Measurements from ENCODE around the gene MAML1.

The MAML1 gene

DNA sequence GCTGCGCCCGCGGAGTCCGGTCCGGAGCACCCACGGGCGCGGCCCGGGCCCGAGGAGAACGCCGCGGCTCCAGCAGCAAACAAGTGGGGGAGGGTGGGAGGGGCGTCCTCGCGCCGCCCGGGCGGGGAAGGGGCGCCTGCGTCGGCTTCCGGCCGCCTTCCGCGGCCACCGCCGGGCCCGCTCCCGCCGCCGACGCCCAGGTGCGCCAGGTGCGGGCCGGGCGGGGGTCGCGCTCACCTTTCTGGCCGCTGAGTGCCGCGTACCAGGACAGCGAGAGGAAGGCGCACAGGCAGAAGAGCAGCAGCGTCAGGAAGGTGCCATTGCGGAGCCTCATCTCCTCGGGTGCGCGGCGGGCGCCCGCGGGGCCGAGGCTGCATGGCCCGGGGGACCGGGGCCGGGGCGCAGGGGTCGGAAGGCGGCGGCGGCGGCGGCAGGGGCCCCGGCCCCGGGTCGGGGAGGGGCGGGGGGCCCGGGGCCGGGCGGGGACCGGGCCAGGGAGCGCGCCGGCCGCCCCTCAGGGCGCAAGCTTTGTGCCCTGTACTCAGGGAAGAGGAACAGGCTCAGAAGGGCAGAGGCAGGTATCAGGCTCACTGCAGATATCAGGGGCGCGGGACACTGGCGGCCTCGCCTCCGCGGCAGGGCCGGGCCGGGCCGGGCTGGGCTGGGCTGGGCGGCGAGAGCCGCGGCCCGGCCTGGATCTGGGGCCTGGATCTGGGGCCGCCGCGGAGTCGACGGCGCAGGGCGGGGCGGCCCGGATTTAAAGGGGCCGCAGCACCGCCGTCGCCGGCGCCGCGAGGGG is 73.8 kb downstream of the MAML1 start, which contains the start of gene MGAT4B:
MGAT4B (minus strand) TSS at position 617 of the 799 bp plus-strand sequence; CDS start at position 334, 283 bp downstream.
- Histone ChIP-seq H2AFZ (ENCODE audit: low read depth) (peak within 1 kb of the TSS; percentile 18; the same call in 1 of the 2 replicates), H3K4me2 (no peak within 1 kb of the TSS), H4K20me1 (ENCODE audit: insufficient read depth) (no peaks in the 10 kb centered on the region), H3K27ac (no peak within 1 kb of the TSS; the same call in 1 of the 2 replicates), H3K36me3 (ENCODE audit: insufficient read depth) (no peaks in the 10 kb centered on the region), H3K4me1 (ENCODE audit: low read depth, poor library complexity, severe bottlenecking) (peaks cover 10% of the 10 kb centered on the region), H3K27me3 (ENCODE audit: insufficient read depth, low read depth) (no peaks in the 10 kb centered on the region), H3K79me2 (ENCODE audit: insufficient read depth, low read depth) (peaks cover 18% of the 10 kb centered on the region; the same call in 1 of the 2 replicates), H3K9ac (peak within 1 kb of the TSS; percentile 30; the same call in 1 of the 2 replicates), H3K4me3 (IDR thresholded peaks at IDR 0.05; ENCODE audit: insufficient read depth, low read depth, low read length) (no peak within 1 kb of the TSS)
- TF ChIP-seq, protein P1, sequence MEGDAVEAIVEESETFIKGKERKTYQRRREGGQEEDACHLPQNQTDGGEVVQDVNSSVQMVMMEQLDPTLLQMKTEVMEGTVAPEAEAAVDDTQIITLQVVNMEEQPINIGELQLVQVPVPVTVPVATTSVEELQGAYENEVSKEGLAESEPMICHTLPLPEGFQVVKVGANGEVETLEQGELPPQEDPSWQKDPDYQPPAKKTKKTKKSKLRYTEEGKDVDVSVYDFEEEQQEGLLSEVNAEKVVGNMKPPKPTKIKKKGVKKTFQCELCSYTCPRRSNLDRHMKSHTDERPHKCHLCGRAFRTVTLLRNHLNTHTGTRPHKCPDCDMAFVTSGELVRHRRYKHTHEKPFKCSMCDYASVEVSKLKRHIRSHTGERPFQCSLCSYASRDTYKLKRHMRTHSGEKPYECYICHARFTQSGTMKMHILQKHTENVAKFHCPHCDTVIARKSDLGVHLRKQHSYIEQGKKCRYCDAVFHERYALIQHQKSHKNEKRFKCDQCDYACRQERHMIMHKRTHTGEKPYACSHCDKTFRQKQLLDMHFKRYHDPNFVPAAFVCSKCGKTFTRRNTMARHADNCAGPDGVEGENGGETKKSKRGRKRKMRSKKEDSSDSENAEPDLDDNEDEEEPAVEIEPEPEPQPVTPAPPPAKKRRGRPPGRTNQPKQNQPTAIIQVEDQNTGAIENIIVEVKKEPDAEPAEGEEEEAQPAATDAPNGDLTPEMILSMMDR (conservative IDR thresholded peaks at IDR 0.05; ENCODE audit: low read depth, low read length): no peak

GRCh38 chr5:179812135-179812825 is 79.7 kb downstream of the MAML1 start:
- Histone ChIP-seq H4K20me1 (ENCODE audit: insufficient read depth) (no peaks in the 10 kb centered on the region), H3K79me2 (ENCODE audit: insufficient read depth, low read depth) (no peaks in the 10 kb centered on the region), H3K9ac (no peak overlapping the region), H3K36me3 (ENCODE audit: insufficient read depth) (no peaks in the 10 kb centered on the region), H3K4me2 (no peak overlapping the region), H3K4me3 (IDR thresholded peaks at IDR 0.05; ENCODE audit: insufficient read depth, low read depth, low read length) (no peak overlapping the region), H3K4me1 (ENCODE audit: low read depth, poor library complexity, severe bottlenecking) (peaks cover 4% of the 10 kb centered on the region), H2AFZ (ENCODE audit: low read depth) (no peak overlapping the region), H3K27ac (no peak overlapping the region), H3K27me3 (ENCODE audit: insufficient read depth, low read depth) (no peaks in the 10 kb centered on the region)
- TF ChIP-seq, protein P1 (conservative IDR thresholded peaks at IDR 0.05; ENCODE audit: low read depth, low read length): no peak

DNA sequence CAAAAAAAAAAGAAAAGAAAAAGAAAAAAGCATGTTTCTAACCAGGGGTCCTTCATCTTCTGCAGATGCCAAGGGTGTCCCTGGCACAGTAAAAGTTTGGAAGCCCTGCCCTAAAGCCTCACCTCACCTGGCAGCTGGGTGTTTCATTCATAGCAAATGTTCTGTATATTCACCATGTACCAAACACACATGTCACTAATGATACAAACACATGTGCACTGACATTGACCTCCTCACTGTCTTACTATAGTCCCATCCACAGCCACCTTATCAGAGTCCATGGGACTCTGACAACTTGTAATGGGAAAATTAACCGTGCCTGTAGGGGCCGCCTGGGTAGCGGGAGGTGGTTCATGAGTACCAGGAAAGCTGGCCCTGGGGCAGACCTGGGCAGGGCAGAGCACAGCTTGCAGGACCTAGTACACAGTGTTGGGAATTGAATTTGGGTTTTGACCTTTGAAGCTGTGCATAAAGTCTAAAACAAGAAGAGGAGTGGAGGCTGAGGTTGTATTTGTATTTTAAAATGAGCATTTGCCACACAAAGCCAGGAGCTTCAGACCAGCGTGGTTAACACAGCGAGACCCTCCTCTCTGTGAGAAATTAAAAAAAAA is 80.5 kb downstream of the MAML1 start:
- Histone ChIP-seq H3K4me2 (no peak overlapping the region), H3K27me3 (ENCODE audit: insufficient read depth, low read depth) (no peaks in the 10 kb centered on the region), H3K4me1 (ENCODE audit: low read depth, poor library complexity, severe bottlenecking) (peaks cover 11% of the 10 kb centered on the region), H3K27ac (no peak overlapping the region), H3K36me3 (ENCODE audit: insufficient read depth) (no peaks in the 10 kb centered on the region), H3K9ac (no peak overlapping the region), H3K79me2 (ENCODE audit: insufficient read depth, low read depth) (no peaks in the 10 kb centered on the region), H4K20me1 (ENCODE audit: insufficient read depth) (no peaks in the 10 kb centered on the region), H3K4me3 (IDR thresholded peaks at IDR 0.05; ENCODE audit: insufficient read depth, low read depth, low read length) (no peak overlapping the region), H2AFZ (ENCODE audit: low read depth) (no peak overlapping the region)
- TF ChIP-seq, protein P1 (conservative IDR thresholded peaks at IDR 0.05; ENCODE audit: low read depth, low read length): no peak

DNA sequence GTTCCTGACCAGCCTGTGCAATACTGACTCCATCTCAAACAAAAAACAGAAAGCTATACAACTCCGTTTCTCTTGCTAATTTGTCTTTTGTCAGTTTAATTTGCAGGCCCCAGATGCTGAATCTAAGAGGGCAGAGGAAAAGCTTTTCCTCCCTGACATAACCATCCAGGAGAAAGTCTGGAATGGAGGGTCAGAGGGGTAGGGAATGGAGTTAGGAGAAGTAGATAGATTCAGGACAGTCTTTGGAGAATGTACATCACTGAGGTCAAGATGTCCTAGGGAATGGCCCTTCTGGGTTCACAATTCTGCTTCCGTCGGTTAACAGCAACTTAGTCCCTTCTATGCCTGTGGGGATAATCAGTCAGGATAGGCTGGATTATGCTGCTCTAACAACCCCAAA is 81.5 kb downstream of the MAML1 start:
- TF ChIP-seq, protein P1 (conservative IDR thresholded peaks at IDR 0.05; ENCODE audit: low read depth, low read length): no peak
- Histone ChIP-seq H3K27me3 (ENCODE audit: insufficient read depth, low read depth) (no peaks in the 10 kb centered on the region), H2AFZ (ENCODE audit: low read depth) (no peak overlapping the region), H3K4me3 (IDR thresholded peaks at IDR 0.05; ENCODE audit: insufficient read depth, low read depth, low read length) (no peak overlapping the region), H3K4me2 (no peak overlapping the region), H3K4me1 (ENCODE audit: low read depth, poor library complexity, severe bottlenecking) (peaks cover 14% of the 10 kb centered on the region), H4K20me1 (ENCODE audit: insufficient read depth) (no peaks in the 10 kb centered on the region), H3K9ac (no peak overlapping the region), H3K27ac (no peak overlapping the region), H3K79me2 (ENCODE audit: insufficient read depth, low read depth) (no peaks in the 10 kb centered on the region), H3K36me3 (ENCODE audit: insufficient read depth) (no peaks in the 10 kb centered on the region)
